ENCODE results near the gene NELFCD.
A peak's percentile ranks its signal among the peaks of the same experiment; 100 is the strongest.
"Not testable (repeated sequence)": the region's sequence is repeated elsewhere in the genome, so short reads cannot be mapped to it uniquely, and the experiment has no call there.

Gene NELFCD

DNA sequence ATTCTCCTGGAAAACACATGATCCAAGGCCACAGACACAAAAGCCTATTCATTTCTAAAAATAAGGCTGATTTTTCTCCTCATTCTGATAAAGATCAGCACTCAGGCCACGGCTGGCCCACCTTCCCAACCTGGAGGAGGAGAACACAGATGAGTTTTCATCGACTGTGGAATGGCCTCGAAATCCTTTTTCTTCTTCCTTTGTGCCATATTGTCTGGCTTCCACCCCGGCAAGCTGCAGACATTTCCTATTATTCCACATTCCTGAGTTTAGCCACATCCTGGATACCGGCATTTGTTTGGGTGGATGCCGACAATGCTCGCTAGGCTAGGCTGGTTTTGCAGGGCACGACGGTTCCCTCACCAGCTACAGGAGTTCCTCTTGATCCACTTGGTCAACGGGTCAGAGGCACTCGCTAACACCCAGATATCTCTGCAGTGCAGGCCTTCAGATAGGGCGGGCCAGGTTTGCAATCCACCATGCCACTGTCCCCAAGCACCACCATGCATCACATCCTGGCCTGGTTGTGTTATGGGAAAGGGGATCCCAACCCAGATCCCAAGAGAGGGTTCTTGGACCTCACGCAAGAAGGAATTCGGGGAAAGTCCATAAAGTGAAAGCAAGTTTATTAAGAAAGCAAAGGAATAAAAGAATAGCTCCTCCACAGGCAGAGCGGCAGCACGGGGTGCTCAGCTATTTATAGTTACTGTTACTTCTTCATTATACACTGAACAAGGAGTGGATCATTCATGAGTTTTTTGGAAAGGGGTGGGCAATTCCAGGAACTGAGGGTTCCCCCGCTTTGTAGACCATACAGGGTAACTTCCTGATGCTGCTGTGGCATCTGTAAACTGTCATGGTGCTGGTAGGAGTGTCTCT lies 30.2 kb downstream of the NELFCD start:
- no peak for DNase-seq

DNA sequence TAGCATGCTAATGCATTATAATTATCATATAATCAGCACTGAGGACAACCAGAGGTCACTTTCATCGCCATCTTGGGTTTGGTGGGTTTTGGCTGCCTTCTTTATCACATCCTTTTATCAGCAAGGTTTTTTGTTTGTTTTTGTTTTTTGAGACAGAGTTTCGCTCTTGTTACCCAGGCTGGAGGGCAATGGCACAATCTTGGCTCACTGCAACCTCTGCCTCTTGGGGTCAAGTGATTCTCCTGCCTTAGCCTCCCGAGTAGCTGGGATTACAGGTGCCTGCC lies 30.8 kb downstream of the NELFCD start:
- not testable (repeated sequence) for DNase-seq

- no peak for DNase-seq
Measured at GRCh38 chr20:59013031-59013951, 32.2 kb downstream of the NELFCD start.

GRCh38 chr20:59013959-59014608 lies 33.0 kb downstream of the NELFCD start:
- no peak for DNase-seq

DNA sequence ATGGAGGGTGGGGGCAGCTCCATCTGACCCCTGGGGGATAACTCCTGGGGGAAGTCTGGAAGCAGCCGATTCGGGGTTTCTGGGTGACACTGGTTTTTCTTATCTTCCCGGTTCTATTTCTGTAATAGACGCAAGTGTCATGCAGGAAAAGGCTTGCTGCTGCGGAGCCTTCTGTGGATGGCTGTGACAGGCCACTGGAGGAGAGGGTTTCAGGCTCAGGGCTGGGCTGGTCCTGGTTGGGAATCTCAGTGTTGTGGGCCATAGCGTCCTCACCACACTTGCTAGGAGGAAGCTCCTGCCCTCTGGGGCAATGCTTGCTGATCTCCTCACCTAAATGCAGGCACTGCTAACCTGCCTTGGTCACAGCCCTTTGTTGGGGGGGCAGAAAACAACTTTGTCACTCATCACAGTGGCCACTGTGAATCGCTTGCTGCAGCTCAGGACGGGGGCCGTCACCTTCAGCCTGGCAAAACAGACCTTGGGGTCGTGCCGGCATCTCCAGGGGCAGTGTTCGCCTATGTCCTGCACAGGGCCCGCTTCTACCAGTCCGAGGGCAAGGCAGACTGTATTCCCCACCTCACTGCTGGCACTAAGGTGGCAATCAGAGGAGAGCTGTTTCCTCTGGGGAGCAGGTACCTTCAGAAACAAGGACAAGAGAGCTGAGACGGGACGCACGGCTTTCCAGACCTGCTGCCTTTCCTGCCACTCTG lies 33.8 kb downstream of the NELFCD start:
- no peak for DNase-seq

- no peak for DNase-seq
Measured at GRCh38 chr20:59015411-59015810, 34.4 kb downstream of the NELFCD start.

DNA sequence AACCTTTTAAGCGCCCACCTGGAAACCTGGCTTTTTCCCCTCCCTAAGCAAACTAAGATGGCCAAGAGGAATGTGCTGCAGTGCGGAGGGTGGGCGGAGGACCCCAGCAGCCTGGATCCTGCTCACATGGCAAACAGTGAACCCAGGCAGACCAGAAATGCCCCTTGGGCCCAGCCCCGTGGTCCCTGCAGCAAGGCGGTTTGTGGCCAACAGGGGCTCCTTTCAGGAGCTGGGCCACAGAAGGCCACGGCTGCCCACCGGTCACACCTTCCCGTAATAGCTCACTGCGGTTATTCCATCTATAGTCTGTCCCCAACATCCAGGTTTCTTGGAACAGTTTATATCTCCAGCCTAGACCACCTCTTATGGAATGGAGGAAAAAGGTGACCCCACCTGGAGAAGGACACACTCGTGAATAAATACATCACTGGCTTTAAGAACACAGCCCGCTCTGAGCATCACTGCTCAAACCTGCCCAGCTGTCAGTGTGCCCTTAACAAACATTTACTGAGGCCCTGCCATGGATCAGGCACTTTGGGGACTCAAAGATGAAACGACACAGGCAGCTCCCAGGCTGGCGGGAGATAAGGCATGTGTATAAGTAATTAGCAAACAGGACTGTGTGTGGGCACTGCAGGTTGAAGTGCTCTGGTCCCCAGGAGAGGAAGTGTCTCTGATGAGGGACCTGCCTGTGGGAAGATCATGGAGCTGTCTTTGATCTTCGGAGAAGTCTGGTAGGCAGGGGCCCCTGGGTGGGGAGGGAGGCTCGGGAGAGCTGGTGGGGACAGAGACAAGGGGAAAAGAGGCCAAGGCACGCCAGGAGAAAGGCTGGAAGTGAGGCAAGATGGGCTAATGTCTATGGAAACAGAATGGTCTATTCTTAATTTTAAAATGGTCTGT lies 35.0 kb downstream of the NELFCD start:
- DNase-seq: no peak

- DNase-seq: peak in 1 of 2 experiments; percentile 40
Measured at GRCh38 chr20:59016795-59017492, 35.9 kb downstream of the NELFCD start.

- DNase-seq: no peak
Measured at GRCh38 chr20:59017493-59018231, 36.6 kb downstream of the NELFCD start.

DNA sequence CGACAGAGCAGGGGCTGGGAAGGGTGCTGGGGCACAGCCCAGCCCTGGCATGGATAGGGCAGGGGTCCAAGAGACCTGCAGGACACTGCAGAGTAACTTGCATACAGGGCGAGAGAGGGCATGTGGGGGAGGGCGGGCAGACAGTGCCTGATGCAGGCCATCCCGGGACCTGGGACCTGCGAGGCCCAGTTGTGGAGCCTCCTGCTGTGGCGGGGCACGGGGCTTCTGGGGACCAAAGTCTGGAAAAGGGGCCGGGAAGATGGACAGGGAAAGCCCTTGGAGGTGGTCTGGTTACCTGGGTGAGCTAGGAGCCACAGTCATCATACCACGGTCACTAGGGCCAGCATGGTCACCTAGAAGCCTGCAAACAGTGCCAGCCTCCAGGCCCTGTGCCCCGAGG lies 37.8 kb downstream of the NELFCD start:
- no peak for DNase-seq

DNA sequence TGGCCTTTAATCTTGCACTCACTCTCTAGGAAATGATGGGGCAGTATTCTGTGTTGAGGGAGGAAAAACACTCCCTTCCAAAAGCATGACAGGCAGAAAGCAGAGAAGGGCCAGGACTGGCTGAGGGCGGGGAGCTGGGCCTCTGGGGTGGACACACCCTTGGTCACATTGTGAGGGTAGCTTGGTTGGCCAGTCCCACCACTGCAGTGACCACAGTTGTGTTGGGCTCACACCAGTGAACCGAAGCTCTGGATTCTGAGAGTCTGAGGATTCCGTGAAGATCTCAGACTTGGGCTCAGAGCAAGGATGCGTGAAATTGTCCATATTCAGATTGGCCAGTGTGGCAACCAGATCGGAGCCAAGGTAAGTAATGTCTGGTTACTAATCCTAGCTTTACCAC lies 38.2 kb downstream of the NELFCD start, which contains the start of gene TUBB1:
Gene TUBB1 (plus strand): TSS at position 213 of the 400 bp plus-strand sequence. CDS start 94 bp downstream, at position 307.
- no peak for DNase-seq

- DNase-seq: no peak
Measured at GRCh38 chr20:59020938-59021551, 40.0 kb downstream of the NELFCD start.

DNA sequence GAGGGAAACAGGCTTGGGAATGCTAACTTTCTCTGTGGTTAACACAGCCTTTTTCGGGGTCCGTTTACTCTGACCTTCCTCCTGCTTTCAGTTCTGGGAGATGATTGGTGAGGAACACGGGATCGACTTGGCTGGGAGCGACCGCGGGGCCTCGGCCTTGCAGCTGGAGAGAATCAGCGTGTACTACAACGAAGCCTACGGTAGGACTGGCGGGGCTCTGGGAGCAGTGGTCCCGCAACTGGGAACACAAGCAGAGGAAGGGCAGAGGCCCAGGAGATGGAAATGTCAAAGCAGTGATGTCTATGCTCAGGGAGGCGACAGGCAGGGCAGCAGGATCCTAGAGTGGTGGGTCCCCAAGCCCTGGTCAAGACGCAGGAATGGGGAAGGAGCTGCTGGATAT lies 41.7 kb downstream of the NELFCD start:
- DNase-seq: no peak

GRCh38 chr20:59023616-59024015 lies 42.6 kb downstream of the NELFCD start:
- no peak for DNase-seq

- DNase-seq: no peak
Measured at GRCh38 chr20:59024111-59024530, 43.1 kb downstream of the NELFCD start.

GRCh38 chr20:59025086-59025485 lies 44.0 kb downstream of the NELFCD start:
- DNase-seq: no peak

- no peak for DNase-seq
Measured at GRCh38 chr20:59025511-59025910, 44.5 kb downstream of the NELFCD start.

- no peak for DNase-seq
Measured at GRCh38 chr20:59026904-59027740, 46.1 kb downstream of the NELFCD start.

All from stimulated activated CD4-positive, alpha-beta T cell treated with anti-CD3 and anti-CD28 coated beads, Interleukin-4, amount 100 ng/mL, for 4 hours (primary cell).